Measurements from ENCODE around the gene IER3IP1.
"Not testable (repeated sequence)": the region's sequence is repeated elsewhere in the genome, so short reads cannot be mapped to it uniquely, and the experiment has no call there.

The IER3IP1 gene

DNA sequence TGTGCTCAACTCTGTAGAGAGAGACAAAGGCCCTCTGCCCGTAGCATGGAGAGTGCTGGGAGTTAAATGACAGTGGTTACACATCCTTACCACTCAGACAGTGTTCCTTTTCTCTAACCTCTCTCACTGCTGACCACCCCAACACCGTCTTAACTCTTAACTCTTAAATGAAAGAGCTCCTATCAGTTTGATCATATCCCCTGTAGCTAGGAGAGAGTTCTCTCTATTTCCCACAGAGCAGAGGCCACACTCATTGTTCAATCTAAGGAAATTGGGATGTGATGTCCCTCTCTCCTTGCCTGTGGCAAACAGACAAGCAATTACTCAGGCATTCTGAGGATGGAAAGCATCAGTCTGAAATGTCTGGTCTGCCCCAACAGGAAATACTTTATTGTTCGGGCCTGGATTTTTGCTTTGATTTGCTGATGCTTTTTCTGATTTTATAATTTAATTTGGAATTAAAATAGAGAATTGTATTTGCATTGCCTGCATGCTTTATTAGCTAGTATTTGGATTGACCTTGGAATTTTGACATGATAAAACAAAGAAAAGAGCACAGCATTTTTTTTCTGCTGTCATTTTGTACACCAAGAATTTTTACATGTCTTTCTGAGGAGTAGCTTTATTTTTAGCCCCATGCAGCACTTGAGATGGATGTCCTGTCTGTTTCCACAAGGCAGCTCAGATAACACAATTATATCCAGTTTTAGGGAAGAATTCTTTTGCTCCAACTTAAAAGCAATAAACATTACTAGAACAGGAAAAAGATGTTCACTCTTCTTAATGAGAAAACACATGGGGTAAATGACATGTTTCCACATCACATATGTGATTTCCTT, 27.7 kb upstream of the IER3IP1 start:
- DNase-seq: peak; percentile 12
- no peaks in the 10 kb centered on the region for H3K9me3 ChIP-seq
- H3K27me3 ChIP-seq: no peaks in the 10 kb centered on the region
- no peaks in the 10 kb centered on the region for H3K36me3 ChIP-seq
- H3K4me3 ChIP-seq (ENCODE audit: low read depth, low read length): no peak overlapping the region
- TF ChIP-seq, protein P1, sequence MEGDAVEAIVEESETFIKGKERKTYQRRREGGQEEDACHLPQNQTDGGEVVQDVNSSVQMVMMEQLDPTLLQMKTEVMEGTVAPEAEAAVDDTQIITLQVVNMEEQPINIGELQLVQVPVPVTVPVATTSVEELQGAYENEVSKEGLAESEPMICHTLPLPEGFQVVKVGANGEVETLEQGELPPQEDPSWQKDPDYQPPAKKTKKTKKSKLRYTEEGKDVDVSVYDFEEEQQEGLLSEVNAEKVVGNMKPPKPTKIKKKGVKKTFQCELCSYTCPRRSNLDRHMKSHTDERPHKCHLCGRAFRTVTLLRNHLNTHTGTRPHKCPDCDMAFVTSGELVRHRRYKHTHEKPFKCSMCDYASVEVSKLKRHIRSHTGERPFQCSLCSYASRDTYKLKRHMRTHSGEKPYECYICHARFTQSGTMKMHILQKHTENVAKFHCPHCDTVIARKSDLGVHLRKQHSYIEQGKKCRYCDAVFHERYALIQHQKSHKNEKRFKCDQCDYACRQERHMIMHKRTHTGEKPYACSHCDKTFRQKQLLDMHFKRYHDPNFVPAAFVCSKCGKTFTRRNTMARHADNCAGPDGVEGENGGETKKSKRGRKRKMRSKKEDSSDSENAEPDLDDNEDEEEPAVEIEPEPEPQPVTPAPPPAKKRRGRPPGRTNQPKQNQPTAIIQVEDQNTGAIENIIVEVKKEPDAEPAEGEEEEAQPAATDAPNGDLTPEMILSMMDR (IDR thresholded peaks at IDR 0.05; ENCODE audit: low read depth, low read length): no peak
- H3K4me1 ChIP-seq: peaks cover 13% of the 10 kb centered on the region

GRCh38 chr18:47195961-47196360, 19.8 kb upstream of the IER3IP1 start:
- not testable (repeated sequence) for H3K4me3 ChIP-seq (ENCODE audit: low read depth, low read length); DNase-seq; H3K9me3 ChIP-seq

DNA sequence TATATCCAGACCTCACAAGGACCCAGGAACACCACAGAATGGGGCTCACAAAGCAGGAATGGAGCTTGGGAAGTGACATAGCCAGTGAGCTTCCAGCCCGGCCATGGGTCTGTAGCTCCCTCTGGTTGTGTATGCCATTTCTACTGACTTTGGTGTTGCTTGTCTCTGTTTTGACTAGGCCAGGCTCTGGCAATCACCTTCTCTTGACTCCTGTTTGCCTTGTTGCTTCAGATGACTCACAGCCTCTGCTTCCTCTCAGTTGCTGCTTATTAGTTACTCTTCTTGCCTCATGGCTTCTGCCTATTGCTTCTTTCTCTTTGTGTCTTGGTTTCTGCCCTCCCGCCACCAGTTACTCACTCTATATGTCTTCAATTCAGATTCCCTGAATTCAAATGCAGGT, 15.8 kb upstream of the IER3IP1 start:
- TF ChIP-seq, protein P1 (IDR thresholded peaks at IDR 0.05; ENCODE audit: low read depth, low read length): no peak
- DNase-seq: no peak
- H3K27me3 ChIP-seq: no peaks in the 10 kb centered on the region
- H3K4me3 ChIP-seq (ENCODE audit: low read depth, low read length): no peak overlapping the region
- H3K4me1 ChIP-seq: no peaks in the 10 kb centered on the region
- H3K9me3 ChIP-seq: no peaks in the 10 kb centered on the region
- H3K36me3 ChIP-seq: no peaks in the 10 kb centered on the region

More at GRCh38 chr18:47195961-47196360, 19.8 kb upstream of the IER3IP1 start:
- not testable (repeated sequence) for H3K36me3 ChIP-seq, H3K4me1 ChIP-seq, H3K27me3 ChIP-seq

DNA sequence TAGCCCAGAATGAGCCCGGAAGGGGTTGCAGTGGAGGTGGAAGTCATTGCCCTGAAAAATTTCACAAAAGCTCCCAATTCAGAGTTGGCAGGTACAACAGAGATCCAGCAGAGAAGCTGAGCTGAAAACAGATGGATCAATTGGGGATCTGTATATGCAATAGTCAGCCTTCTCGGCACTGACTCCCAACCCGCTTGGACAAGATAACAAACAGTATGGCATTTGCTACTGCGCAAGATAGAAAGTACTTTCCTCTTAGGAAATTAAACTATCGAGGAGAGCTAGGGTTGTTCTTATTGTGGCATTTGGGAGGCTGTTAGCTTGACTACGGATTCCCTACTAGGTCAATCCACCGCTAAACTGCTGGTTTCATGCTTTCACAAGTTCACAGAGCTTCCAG, 11.6 kb upstream of the IER3IP1 start:
- H3K4me3 ChIP-seq (ENCODE audit: low read depth, low read length): no peak overlapping the region
- DNase-seq: no peak
- TF ChIP-seq, protein P1 (IDR thresholded peaks at IDR 0.05; ENCODE audit: low read depth, low read length): no peak
- H3K27me3 ChIP-seq: no peaks in the 10 kb centered on the region
- peaks cover 12% of the 10 kb centered on the region for H3K4me1 ChIP-seq
- H3K36me3 ChIP-seq: no peaks in the 10 kb centered on the region
- H3K9me3 ChIP-seq: no peaks in the 10 kb centered on the region

DNA sequence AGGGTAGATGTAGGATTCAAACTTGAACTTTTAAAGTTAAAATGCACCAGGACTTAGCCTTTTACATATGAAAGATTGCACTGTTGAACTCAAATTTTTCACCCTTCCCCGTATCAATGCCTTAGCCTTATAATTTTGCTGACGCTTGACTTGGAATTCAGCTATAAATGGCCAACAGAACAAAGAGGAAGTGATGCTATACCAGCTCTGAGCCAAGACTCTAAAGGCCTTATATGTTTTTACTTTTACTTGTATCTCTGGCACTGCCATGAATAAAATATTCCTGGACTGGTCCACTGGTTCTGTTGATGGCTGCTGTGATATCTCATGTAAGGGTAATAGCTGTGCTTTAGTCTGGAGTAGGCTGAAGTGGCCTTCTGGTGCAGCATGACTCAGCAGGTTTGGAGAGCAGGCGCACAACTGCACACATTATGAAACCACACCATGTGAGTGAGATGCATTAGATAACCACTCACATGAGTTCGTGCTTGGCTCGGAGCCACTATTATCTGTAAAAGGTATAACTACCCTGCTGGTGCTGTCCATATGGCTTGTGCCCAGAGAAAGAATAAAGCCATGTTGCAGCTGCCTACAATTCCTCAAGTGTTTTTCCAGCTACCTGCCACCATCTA, 8.4 kb upstream of the IER3IP1 start:
- no peaks in the 10 kb centered on the region for H3K36me3 ChIP-seq
- H3K27me3 ChIP-seq: no peaks in the 10 kb centered on the region
- peaks cover 12% of the 10 kb centered on the region for H3K4me1 ChIP-seq
- no peaks in the 10 kb centered on the region for H3K9me3 ChIP-seq
- TF ChIP-seq, protein P1 (IDR thresholded peaks at IDR 0.05; ENCODE audit: low read depth, low read length): no peak
- DNase-seq: peak; percentile 83
- no peak overlapping the region for H3K4me3 ChIP-seq (ENCODE audit: low read depth, low read length)

DNA sequence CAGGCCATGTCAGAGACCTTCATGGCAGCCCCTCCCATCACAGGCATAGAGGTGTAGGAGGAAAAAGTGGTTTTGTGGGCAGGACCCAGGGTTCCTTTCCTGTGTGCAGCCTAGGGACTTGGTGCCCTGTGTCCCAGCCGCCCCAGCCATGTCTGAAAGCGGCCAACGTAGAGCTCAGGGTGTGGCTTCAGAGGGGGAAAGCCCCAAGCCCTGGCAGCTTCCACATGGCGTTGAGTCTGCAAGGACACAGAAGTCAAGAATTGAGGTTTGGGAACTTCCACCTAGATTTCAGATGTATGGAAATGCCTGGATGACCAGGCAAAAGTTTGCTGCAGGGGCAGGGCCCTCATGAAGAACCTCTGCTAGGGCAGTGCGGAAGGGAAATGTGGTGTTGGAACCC, 6.0 kb upstream of the IER3IP1 start:
- DNase-seq; H3K36me3 ChIP-seq; H3K4me3 ChIP-seq (ENCODE audit: low read depth, low read length); H3K27me3 ChIP-seq; H3K9me3 ChIP-seq: not testable (repeated sequence)
- H3K4me1 ChIP-seq: peaks cover 12% of the 10 kb centered on the region

DNA sequence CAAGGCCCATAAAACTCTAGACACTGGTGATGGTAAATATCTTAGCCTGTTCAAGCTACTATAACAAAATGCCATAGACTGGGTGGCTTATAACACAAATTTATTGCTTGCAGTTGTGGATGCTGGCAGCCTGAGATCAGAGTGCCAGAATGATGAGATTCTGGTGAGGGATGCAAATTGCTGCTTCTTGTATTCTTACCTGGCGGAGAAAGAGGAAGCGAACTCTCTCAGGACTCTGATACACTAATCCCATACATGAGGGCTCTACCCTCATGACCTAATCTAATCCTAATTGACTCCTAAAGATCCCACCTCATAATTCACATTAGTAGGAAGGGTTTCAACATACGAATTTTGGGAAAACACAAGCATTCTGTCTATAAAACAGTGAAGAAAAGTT, 4.6 kb upstream of the IER3IP1 start:
- peaks cover 12% of the 10 kb centered on the region for H3K4me1 ChIP-seq
- TF ChIP-seq, protein P1 (IDR thresholded peaks at IDR 0.05; ENCODE audit: low read depth, low read length): no peak
- no peak overlapping the region for H3K4me3 ChIP-seq (ENCODE audit: low read depth, low read length)
- DNase-seq: no peak
- no peaks in the 10 kb centered on the region for H3K9me3 ChIP-seq
- H3K27me3 ChIP-seq: no peaks in the 10 kb centered on the region
- H3K36me3 ChIP-seq: no peaks in the 10 kb centered on the region
